G401 (cell line): Measurements from ENCODE around the gene COL6A5. TPM values are rescaled to one million over a fixed set of nuclear protein-coding genes. Genes with fewer than 3 reads are reported as not detected.
"Not testable (repeated sequence)": the region's sequence is repeated elsewhere in the genome, so short reads cannot be mapped to it uniquely, and the experiment has no call there.

Experiments used
- DNase-seq: peaks from one replicate; pipeline ENCODE4 v3.0.0-alpha.2; 2015; ENCODE audit warnings: low spot score
- in situ Hi-C: cut with HindIII; loops from 2 replicates; pipeline ENCODE4 v1.10.0; 2016; ENCODE audit warnings: low sequenced_read_pairs, mixed read lengths
- total RNA-seq: library from RNA; depleted of rRNA; stranded (reverse); fragments of >200 nt; shearing (Covaris generic); gene quantifications from 2 replicates; pipeline ENCODE4 v1.2.3, GENCODE V29; 2014; rRNA removed

The COL6A5 gene, protein sequence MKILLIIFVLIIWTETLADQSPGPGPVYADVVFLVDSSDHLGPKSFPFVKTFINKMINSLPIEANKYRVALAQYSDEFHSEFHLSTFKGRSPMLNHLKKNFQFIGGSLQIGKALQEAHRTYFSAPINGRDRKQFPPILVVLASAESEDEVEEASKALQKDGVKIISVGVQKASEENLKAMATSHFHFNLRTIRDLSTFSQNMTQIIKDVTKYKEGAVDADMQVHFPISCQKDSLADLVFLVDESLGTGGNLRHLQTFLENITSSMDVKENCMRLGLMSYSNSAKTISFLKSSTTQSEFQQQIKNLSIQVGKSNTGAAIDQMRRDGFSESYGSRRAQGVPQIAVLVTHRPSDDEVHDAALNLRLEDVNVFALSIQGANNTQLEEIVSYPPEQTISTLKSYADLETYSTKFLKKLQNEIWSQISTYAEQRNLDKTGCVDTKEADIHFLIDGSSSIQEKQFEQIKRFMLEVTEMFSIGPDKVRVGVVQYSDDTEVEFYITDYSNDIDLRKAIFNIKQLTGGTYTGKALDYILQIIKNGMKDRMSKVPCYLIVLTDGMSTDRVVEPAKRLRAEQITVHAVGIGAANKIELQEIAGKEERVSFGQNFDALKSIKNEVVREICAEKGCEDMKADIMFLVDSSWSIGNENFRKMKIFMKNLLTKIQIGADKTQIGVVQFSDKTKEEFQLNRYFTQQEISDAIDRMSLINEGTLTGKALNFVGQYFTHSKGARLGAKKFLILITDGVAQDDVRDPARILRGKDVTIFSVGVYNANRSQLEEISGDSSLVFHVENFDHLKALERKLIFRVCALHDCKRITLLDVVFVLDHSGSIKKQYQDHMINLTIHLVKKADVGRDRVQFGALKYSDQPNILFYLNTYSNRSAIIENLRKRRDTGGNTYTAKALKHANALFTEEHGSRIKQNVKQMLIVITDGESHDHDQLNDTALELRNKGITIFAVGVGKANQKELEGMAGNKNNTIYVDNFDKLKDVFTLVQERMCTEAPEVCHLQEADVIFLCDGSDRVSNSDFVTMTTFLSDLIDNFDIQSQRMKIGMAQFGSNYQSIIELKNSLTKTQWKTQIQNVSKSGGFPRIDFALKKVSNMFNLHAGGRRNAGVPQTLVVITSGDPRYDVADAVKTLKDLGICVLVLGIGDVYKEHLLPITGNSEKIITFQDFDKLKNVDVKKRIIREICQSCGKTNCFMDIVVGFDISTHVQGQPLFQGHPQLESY (N-terminal part only)
- total RNA-seq, result not detected in 2 replicates

GRCh38 chr3:130345487-130346079, at the start of gene COL6A5:
Gene COL6A5, plus strand, starts transcription at chr3:130345672. Its CDS starts 27,967 bp downstream, at chr3:130373639.
- DNase-seq, result no peak
- in situ Hi-C loops, result no loop called here

- in situ Hi-C loops, result no loop called here
- no peak for DNase-seq
Measured at GRCh38 chr3:130299531-130299930, 45.9 kb upstream of the COL6A5 start.

- in situ Hi-C loops, result no loop called here
- DNase-seq, result no peak
Measured at GRCh38 chr3:130300888-130301287, 44.6 kb upstream of the COL6A5 start.

DNA sequence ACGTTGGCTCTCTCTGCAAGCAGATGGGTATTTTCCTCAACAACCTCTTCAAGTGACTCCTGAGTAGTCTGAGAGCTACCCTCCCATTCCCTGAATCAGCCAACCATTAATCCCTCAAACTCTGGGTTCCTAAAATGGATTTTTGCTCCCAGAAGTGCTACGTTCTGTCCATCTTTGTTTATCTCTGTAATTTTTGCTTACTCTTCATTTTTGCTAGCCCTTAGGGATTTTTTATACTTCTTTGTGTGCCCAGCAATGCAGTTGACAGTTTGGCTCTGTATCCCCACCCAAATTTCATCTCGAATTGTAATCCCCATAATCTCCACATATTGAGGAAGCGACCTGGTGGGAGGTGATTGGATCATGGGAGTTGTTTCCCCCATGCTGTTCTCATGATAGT, 35.4 kb upstream of the COL6A5 start:
- in situ Hi-C loops, result no loop called here
- no peak for DNase-seq

DNA sequence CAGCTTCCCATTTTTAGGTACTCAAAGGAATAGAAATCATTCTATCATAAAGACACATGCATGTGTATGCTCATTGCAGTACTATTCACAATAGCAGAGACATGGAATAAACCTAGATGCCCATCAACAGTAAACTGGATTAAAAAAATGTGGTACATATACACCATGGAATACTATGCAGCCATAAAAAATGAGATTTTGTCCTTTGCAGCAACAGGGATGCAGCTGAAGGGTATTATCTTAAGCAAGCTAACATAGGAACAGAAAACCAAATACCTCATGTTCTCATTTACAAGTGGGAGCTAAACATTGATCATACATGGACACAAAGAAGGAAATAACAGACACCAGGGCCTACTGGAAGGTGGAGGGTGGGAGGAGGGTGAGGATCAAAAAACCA, 33.1 kb upstream of the COL6A5 start:
- DNase-seq, result no peak
- in situ Hi-C loops, result no loop called here

GRCh38 chr3:130316169-130316568, 29.3 kb upstream of the COL6A5 start:
- DNase-seq, result no peak
- in situ Hi-C loops, result no loop called here

GRCh38 chr3:130323503-130323902, 22.0 kb upstream of the COL6A5 start:
- in situ Hi-C loops, result no loop called here

GRCh38 chr3:130340766-130341165, 4.7 kb upstream of the COL6A5 start:
- no peak for DNase-seq
- in situ Hi-C loops, result no loop called here

More at GRCh38 chr3:130323503-130323902, 22.0 kb upstream of the COL6A5 start:
- no peak for DNase-seq

- no peak for DNase-seq
- in situ Hi-C loops, result no loop called here
Measured at GRCh38 chr3:130341388-130341787, 4.1 kb upstream of the COL6A5 start.

GRCh38 chr3:130341882-130342281, 3.6 kb upstream of the COL6A5 start:
- in situ Hi-C loops, result no loop called here
- DNase-seq, result no peak

DNA sequence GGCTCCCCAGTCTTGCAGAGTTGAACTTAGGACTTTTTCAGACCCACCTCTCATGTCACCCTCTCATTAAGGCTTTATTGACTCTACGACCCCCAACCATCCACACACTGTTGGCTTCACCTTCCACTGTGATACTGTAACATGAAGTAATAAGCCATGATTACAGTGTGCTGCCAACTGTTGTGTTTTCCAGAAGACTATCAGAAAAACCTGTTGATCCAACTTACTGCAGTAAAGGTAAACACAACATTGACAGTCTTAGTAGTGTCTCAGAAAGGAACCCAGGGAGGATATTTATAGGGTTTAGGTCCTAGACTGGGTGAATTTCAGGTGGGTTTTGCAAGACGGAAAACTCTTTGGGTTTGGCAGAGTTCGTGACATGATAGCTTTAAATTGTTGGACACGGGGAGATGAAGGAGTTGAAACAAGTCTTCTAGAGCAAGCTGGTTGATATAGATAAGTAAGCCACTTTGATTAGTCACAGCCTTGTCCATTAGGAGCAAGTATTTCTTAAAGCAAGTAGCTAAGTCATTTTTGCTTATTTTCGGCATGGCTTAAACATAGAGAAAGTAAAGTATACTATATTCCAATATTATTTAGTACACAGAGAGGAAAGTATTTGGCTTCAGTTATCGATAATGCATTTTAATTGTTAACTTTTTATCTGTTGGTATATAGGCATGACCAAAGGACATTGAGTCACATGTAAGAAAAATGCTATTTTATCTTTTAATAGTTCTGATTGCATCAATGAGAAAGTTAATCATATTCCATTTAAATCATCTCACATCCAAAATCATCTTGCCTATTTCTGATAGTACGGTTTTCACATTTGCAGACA, 2.4 kb upstream of the COL6A5 start:
- in situ Hi-C loops, result no loop called here
- DNase-seq, result no peak

- in situ Hi-C loops, DNase-seq: not testable (repeated sequence)
Measured at GRCh38 chr3:130348258-130348657, 2.8 kb downstream of the COL6A5 start.

DNA sequence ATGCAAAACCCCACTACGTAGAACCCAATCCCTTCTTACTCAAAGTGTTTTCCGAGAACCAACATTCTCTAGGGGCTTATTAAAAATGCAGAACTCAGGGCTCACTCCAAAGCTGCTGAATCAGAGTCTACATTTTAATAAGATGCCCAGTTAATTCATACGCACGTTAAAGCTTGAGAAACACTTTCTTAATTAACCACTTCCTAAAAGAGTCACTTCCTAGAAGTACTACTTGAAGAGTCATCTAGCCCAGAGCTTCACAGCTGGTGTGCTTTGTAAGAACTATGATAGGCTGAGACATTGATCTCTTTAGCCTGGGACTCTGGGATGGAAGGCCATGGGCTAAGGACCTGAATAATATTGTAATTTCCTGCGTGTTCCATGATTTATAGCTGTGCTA, 9.0 kb downstream of the COL6A5 start:
- no peak for DNase-seq
- in situ Hi-C loops, result no loop called here

GRCh38 chr3:130374033-130374432, 28.6 kb downstream of the COL6A5 start:
- DNase-seq, result no peak
- in situ Hi-C loops, result no loop called here

DNA sequence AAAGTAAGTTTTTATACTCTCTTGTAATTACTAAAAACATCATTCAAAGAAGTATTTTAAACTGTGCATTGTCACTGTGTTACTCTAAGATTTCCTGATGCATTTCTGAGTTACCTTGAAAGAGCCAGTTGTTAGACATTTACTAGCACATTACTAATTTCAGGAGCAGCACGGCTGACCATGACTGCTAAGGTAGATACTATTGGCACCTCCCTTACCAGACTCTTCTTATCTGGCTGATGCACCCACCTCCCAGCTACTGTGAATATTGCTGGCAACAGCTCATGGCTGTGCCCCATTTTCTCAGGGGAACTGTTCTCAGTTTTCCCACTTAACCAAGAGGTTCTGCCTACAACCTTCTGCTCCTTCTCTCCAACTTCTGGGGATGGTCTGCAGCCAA, 29.4 kb downstream of the COL6A5 start:
- DNase-seq, result no peak
- in situ Hi-C loops, result no loop called here

DNA sequence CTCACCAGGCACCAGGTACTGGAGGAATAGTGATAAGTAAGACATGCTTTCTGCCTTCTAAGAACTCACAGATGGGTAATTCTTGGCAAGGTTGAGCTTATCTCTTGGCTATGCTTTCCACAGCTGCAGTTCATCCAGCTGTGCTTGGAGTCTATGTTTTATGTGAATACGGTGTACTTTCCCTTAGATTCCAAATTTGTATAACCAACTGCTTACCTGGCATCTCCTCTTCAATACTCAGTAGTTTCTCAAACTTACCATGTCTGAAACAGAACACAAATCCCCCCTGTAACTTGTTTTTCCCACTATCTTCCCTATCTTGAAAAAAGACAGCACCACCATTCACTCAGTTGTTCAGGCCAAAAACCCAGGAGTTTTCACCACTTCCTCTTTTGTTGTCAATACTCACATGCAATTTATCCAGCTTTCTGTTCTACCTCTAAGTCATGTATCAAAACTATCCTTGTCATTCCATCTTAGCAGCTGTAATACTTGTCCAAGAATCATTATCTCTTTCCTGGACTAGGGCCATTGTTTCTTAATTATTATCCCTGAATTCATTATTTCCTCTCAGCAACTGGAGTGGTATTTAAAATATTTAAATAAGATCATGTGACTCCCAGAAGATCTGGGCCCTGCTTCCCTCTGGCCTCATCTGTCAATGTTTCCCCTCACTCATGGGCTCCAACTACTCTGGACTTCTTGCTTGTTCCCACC, 32.6 kb downstream of the COL6A5 start:
- no peak for DNase-seq
- in situ Hi-C loops, result no loop called here

GRCh38 chr3:130378677-130379191, 33.3 kb downstream of the COL6A5 start:
- in situ Hi-C loops, result no loop called here
- DNase-seq, result no peak
